K562 (cell line): ENCODE measurements around the gene RFNG. TPM values are rescaled to one million over a fixed set of nuclear protein-coding genes. Genes with fewer than 3 reads are reported as not detected.

ENCODE experiments used
- ATAC-seq: fragments of 200-7000 bp; cut with Tn5 transposase; 3 replicates; pipeline ENCODE4 v1.9.1; 2020; ENCODE audit warnings: moderate library complexity
- BruUV-seq: library from RNA; stranded (reverse); fragments of 400-500 nt; replicated peaks from 2 replicates; lab custom pipeline; 2021; lab: Mats Ljungman, UMichigan
- CTCF ChIA-PET: fragments of 300-600 bp; formaldehyde crosslinking; extraction: SDS; loops from one replicate; lab custom pipeline; 2021; ENCODE audit warnings: low intra/inter-chr PET ratio; lab: Yijun Ruan, JAX
- POLR2A ChIA-PET: fragments of 300-600, 350-650 bp; sonication (Branson Sonifier 250); formaldehyde crosslinking; extraction: SDS; loops from one replicate; lab custom pipeline; 2021; ENCODE audit warnings: antibody characterized with exemption, inconsistent platforms; lab: Yijun Ruan, JAX
- DNase-seq, 4 experiments: peaks; one replicate each; pipeline versions ENCODE4 v3.0.0 to v3.0.0-alpha.2; 2011 to 2018; ENCODE audit warnings: low spot score in 3 of 4, mixed read lengths in 3 of 4; ENCODE audit errors: extremely low read depth in 1 of 4
- FAIRE-seq: peaks from 2 replicates; lab custom pipeline; 2011; peaks lifted over from hg19 to GRCh38; lab: Jason Lieb, UNC
- H2AFZ ChIP-seq: 2 replicates; pipeline ENCODE4 v1.6.0; 2011; ENCODE audit warnings: low read depth, low read length, control low read depth, inconsistent platforms
- H3K27ac ChIP-seq: fragments of 200-600 bp; 3 replicates; pipeline ENCODE4 v1.8.0; 2011; ENCODE audit warnings: low read depth, mild to moderate bottlenecking, control low read depth, inconsistent platforms, low read length, moderate library complexity, mixed read lengths; ENCODE audit errors: extremely low read depth
- H3K27me3 ChIP-seq, 2 experiments: fragments of 300-600 bp in 1 of 2; 2 replicates in 1 of 2; 3 replicates in 1 of 2; pipeline versions ENCODE4 v1.6.0 to v1.8.0; 2011; ENCODE audit warnings: inconsistent platforms in 2 of 2, low read length in 2 of 2, mild to moderate bottlenecking in 1 of 2, mixed read lengths in 1 of 2, moderate library complexity in 1 of 2; ENCODE audit not compliant: control insufficient read depth in 2 of 2, insufficient read depth in 2 of 2
- H3K36me3 ChIP-seq: fragments of 300-600 bp; 3 replicates; pipeline ENCODE4 v1.8.0; 2011; ENCODE audit warnings: mild to moderate bottlenecking, low read length, inconsistent platforms; ENCODE audit not compliant: control insufficient read depth, insufficient read depth
- H3K4me1 ChIP-seq, 2 experiments: fragments of 200-600 bp in 1 of 2; replicated peaks in 1 of 2; 2 replicates in 1 of 2; 3 replicates in 1 of 2; pipeline versions ENCODE4 v1.5.1 to v1.8.0; 2011; ENCODE audit warnings: inconsistent platforms in 2 of 2, low read length in 2 of 2, mild to moderate bottlenecking in 1 of 2, mixed read lengths in 1 of 2, moderate library complexity in 1 of 2; ENCODE audit not compliant: control insufficient read depth in 2 of 2, insufficient read depth in 2 of 2
- H3K4me2 ChIP-seq: 2 replicates; pipeline ENCODE4 v1.6.1; 2011; ENCODE audit warnings: low read length, control low read depth, inconsistent platforms, mixed read lengths; ENCODE audit not compliant: insufficient read depth
- H3K4me3 ChIP-seq: fragments of 200-600 bp; sonication (generic), shearing (Covaris generic); 2 replicates; pipeline ENCODE4 v1.5.1; 2016; ENCODE audit warnings: control low read depth, inconsistent platforms
- H3K79me2 ChIP-seq: fragments of 200-600 bp; 3 replicates; pipeline ENCODE4 v1.8.0; 2011; ENCODE audit warnings: low read length, inconsistent platforms; ENCODE audit not compliant: control insufficient read depth, insufficient read depth
- H3K9ac ChIP-seq, 2 experiments: 2 replicates each; pipeline versions ENCODE4 v1.6.0 to v1.6.1; 2011; ENCODE audit warnings: low read depth in 2 of 2, low read length in 2 of 2, control low read depth in 1 of 2, inconsistent platforms in 1 of 2, mild to moderate bottlenecking in 1 of 2, mixed read lengths in 1 of 2; ENCODE audit not compliant: insufficient read depth in 1 of 2
- H3K9me1 ChIP-seq: one replicate; pipeline ENCODE4 v1.6.0; 2011; ENCODE audit warnings: inconsistent platforms, mild to moderate bottlenecking, low read length, moderate library complexity; ENCODE audit not compliant: control insufficient read depth, insufficient read depth
- H3K9me3 ChIP-seq: replicated peaks from 2 replicates; pipeline ENCODE4 v1.5.1; 2011; ENCODE audit warnings: low read depth, low read length, inconsistent platforms; ENCODE audit not compliant: control insufficient read depth, insufficient read depth
- H4K20me1 ChIP-seq: replicated peaks from 2 replicates; pipeline ENCODE4 v1.6.1; 2011; ENCODE audit warnings: low read length, inconsistent platforms, mixed read lengths; ENCODE audit not compliant: control insufficient read depth, insufficient read depth
- POLR2A ChIP-seq: fragments of 450-650 bp; conservative IDR thresholded peaks from 2 replicates; pipeline ENCODE4 v1.6.1; 2016
- POLR2G ChIP-seq: fragments of 200-400 bp; formaldehyde crosslinking; IDR thresholded peaks from 2 replicates; pipeline ENCODE4 v1.6.1; 2017; ENCODE audit warnings: low read depth, mild to moderate bottlenecking, antibody characterized with exemption, low read length, moderate library complexity
- RBFOX2 ChIP-seq: fragments of 200-400 bp; formaldehyde crosslinking; IDR thresholded peaks from 2 replicates; pipeline ENCODE4 v1.6.1; 2017; ENCODE audit warnings: low read depth, mild to moderate bottlenecking, low read length, moderate library complexity
- ZHX1 ChIP-seq: fragments of 150-350 bp; conservative IDR thresholded peaks from 2 replicates; pipeline ENCODE4 v1.6.1; 2014; ENCODE audit warnings: low read length
- WGBS: fragments of 100-300 bp; shearing (Covaris generic); methylation state at CpG from one replicate; pipeline ENCODE4 v1.1.6; 2016; ENCODE audit warnings: low coverage, mixed read lengths; ENCODE audit not compliant: insufficient coverage; ENCODE audit errors: missing lambda C conversion rate; 5-methylcytosine and 5-hydroxymethylcytosine counted together
- in situ Hi-C: fragments of 300-500 bp; cut with MboI; formaldehyde crosslinking; loops from 4 replicates; pipeline ENCODE4 v1.15.0; 2018; ENCODE audit warnings: inconsistent platforms, mixed read lengths
- intact Hi-C: fragments of 100-400 bp; cut with micrococcal nuclease; formaldehyde crosslinking; loops from 2 replicates; pipeline ENCODE4 v1.14.2; 2022
- polyA plus RNA-seq, 8 experiments: library from polyadenylated mRNA; depleted of rRNA in 4 of 8; stranded (reverse) in 5 of 8; unstranded in 3 of 8; fragments of >200 nt; fragmentation: Nextera tagmentation in 2 of 8; fragmentation: Illumina TruSeq in 1 of 8; extraction: Ambion mirVana in 2 of 8; extraction: Trizol in 1 of 8; gene quantifications; 2 replicates each; pipeline versions ENCODE4 v1.2.1 to v1.2.3, GENCODE V29; 2011 to 2014; ENCODE audit warnings: inconsistent platforms in 1 of 8, missing spikeins in 1 of 8
- total RNA-seq, 7 experiments: library from RNA; depleted of rRNA in 6 of 7; stranded (reverse); fragments of >200 nt in 6 of 7; fragmentation: Illumina TruSeq in 2 of 7; extraction: Trizol in 2 of 7; gene quantifications; 2 replicates each; pipeline versions ENCODE4 v1.2.1 to v1.2.3, GENCODE V29; 2011 to 2021; ENCODE audit warnings: low replicate concordance in 1 of 7

The RFNG gene
- total and polyA plus RNA-seq, 9 of the 15 experiments (the other 6 are each of a cell fraction or from before 2014, with no cell fraction given) = 0.32 to 32.8 (median 9.5) TPM

- no peak overlapping the region for H3K4me2 ChIP-seq
- H3K4me1 ChIP-seq = peaks cover 0 to 76% of the 10 kb centered on the region in 2 experiments; a peak in 2 of 5 replicates
- no peak for FAIRE-seq
- no TSS peak for BruUV-seq
- no peak overlapping the region for H2AFZ ChIP-seq
- H3K27me3 ChIP-seq = no peaks in the 10 kb centered on the region
- H3K27ac ChIP-seq = no peak overlapping the region
- H4K20me1 ChIP-seq = peaks cover 31% of the 10 kb centered on the region
- intact Hi-C loops (no loop called here), in situ Hi-C loops (no loop called here)
- WGBS = 93% methylated on average over 12 of the region's 19 CpGs
- H3K9me1 ChIP-seq = no peaks in the 10 kb centered on the region
- H3K4me3 ChIP-seq = no peak overlapping the region
- no peak overlapping the region; a peak in 1 of 4 replicates for H3K9ac ChIP-seq
- TF ChIP-seq POLR2G = peak; percentile 55
- TF ChIP-seq RBFOX2 = peak; percentile 73
- no peak for TF ChIP-seq ZHX1
- peak; percentile 48 for TF ChIP-seq POLR2A
- ChIA-PET CTCF (no interaction called here), POLR2A (interaction anchor here (1.1 to 1.7 kb wide), 4 partner anchors 10 to 16 kb away, joined by 3 to 8 read pairs (median 6); partner anchors contain the start of gene FASN)
- H3K9me3 ChIP-seq = no peaks in the 10 kb centered on the region
- H3K79me2 ChIP-seq = no peaks in the 10 kb centered on the region; the same call in 2 of the 3 replicates
- no peak for DNase-seq
- no peak for ATAC-seq
- H3K36me3 ChIP-seq = peaks cover 98% of the 10 kb centered on the region; the same call in 2 of the 3 replicates
Measured at GRCh38 chr17:82082456-82082855, 30.8 kb upstream of the RFNG start.
